ENCODE results near the gene TRAF3IP3. TPM values are rescaled to one million over a fixed set of nuclear protein-coding genes. Genes with fewer than 3 reads are reported as not detected.

The TRAF3IP3 gene
- total RNA-seq, 1 donor from 2014 or later = 384 TPM

DNA sequence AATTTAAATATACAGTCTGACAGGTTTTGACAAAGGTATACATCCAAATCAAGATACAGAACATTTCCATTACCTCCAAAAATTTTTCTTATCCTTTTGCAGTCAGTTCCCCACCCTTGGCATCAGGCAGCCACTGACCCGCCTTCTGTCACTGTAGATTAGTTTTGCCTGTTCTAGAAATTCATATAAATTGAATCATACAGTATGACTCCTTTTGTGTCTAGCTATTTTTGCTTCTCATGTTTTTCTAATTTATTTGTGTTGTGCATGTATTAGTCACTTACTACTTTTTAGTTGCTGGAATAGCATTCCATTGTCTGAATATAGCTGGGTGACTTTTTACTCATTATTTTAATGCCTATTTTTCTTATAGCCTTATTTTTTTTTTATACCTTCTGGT lies 75.8 kb downstream of the TRAF3IP3 start:
- DNase-seq (ENCODE audit: low spot score) = no peak
- no peak overlapping the region for H3K27ac Mint-ChIP-seq
- H3K36me3 Mint-ChIP-seq (ENCODE audit: low read depth) = peaks cover 60% of the 10 kb centered on the region
- H3K4me1 Mint-ChIP-seq (ENCODE audit: low read depth) = peaks cover 67% of the 10 kb centered on the region
- no peaks in the 10 kb centered on the region for H3K27me3 Mint-ChIP-seq (ENCODE audit: insufficient read depth)
- H3K4me3 Mint-ChIP-seq = no peak overlapping the region
- no peaks in the 10 kb centered on the region for H3K9me3 Mint-ChIP-seq
- intact Hi-C loops (cut with micrococcal nuclease) = no loop called here

Other genes starting within 250 kb of the TRAF3IP3 start
- gene CAMK1G, start 172.3 kb upstream of the TRAF3IP3 start, total RNA-seq = 0.07 and 0.62 TPM in 2 replicates
- 15.8 and 18.3 TPM in 2 replicates for gene LAMB3, start 103.6 kb upstream of the TRAF3IP3 start, total RNA-seq
- gene G0S2, start 80.6 kb upstream of the TRAF3IP3 start, total RNA-seq = 501 and 509 TPM in 2 replicates
- gene HSD11B1, start 51.2 kb upstream of the TRAF3IP3 start, total RNA-seq = 15.9 and 17.9 TPM in 2 replicates
- gene C1orf74, start 28.5 kb downstream of the TRAF3IP3 start, total RNA-seq = 2.9 and 3.2 TPM in 2 replicates
- gene IRF6, start 50.1 kb downstream of the TRAF3IP3 start, total RNA-seq = 0.16 and 0.17 TPM in 2 replicates
- gene UTP25, start 71.9 kb downstream of the TRAF3IP3 start, total RNA-seq = 17.7 and 18.3 TPM in 2 replicates
- not detected in 2 replicates for gene SYT14, start 182.2 kb downstream of the TRAF3IP3 start, total RNA-seq

All from activated T-helper 1 cell treated with anti-CD3 and anti-CD28 coated beads, Interleukin-12 subunit alpha, Interleukin-12 subunit beta, Interleukin-2, Interleukin-4 antibody, amounts not matched to agents 30 ng/mL and 10 ng/mL and 1 ng/mL, durations not matched to agents 14 hours and 24 hours and 36 hours (primary cell).